DOHH2 (cell line): ENCODE measurements around the gene DEDD.
A peak's percentile ranks its signal among the peaks of the same experiment; 100 is the strongest.

Experiments
- H3F3A ChIP-seq: fragments of 200-600 bp; sonication (generic), shearing (Covaris generic); 2 replicates; pipeline ENCODE4 v1.6.0; 2016; ENCODE audit warnings: antibody characterized with exemption, mild to moderate bottlenecking; ENCODE audit not compliant: control insufficient read depth, insufficient read depth
- H3K27ac ChIP-seq: fragments of 200-600 bp; sonication (generic); 2 replicates; pipeline ENCODE4 v1.5.1; 2014; ENCODE audit warnings: low read depth, mild to moderate bottlenecking, low read length, moderate library complexity
- H3K27me3 ChIP-seq: fragments of 200-600 bp; sonication (generic); 2 replicates; pipeline ENCODE4 v1.6.1; 2014; ENCODE audit warnings: mild to moderate bottlenecking, low read length, mixed read lengths; ENCODE audit not compliant: control insufficient read depth
- H3K36me3 ChIP-seq: fragments of 200-600 bp; sonication (generic); 2 replicates; pipeline ENCODE4 v1.6.1; 2014; ENCODE audit warnings: mild to moderate bottlenecking, low read length, moderate library complexity, mixed read lengths; ENCODE audit not compliant: control insufficient read depth
- H3K4me1 ChIP-seq: fragments of 200-600 bp; sonication (generic); 2 replicates; pipeline ENCODE4 v1.6.1; 2014; ENCODE audit warnings: mild to moderate bottlenecking, low read length, mixed read lengths; ENCODE audit not compliant: control insufficient read depth
- H3K4me2 ChIP-seq: fragments of 200-600 bp; sonication (generic); 2 replicates; pipeline ENCODE4 v1.6.0; 2014; ENCODE audit warnings: mild to moderate bottlenecking, low read length, moderate library complexity
- H3K4me3 ChIP-seq: fragments of 200-600 bp; sonication (generic); 2 replicates; pipeline ENCODE4 v1.5.1; 2014; ENCODE audit warnings: mild to moderate bottlenecking, low read length, mixed read lengths
- H3K79me2 ChIP-seq: fragments of 200-600 bp; sonication (generic); 2 replicates; pipeline ENCODE4 v1.6.1; 2014; ENCODE audit warnings: mild to moderate bottlenecking, low read length, mixed read lengths; ENCODE audit not compliant: control insufficient read depth
- H3K9me2 ChIP-seq: fragments of 200-600 bp; sonication (generic); replicated peaks from 2 replicates; pipeline ENCODE4 v1.6.1; 2014; ENCODE audit warnings: mild to moderate bottlenecking, low read length, mixed read lengths; ENCODE audit not compliant: control insufficient read depth
- H3K9me3 ChIP-seq: fragments of 200-600 bp; sonication (generic); 2 replicates; pipeline ENCODE4 v1.6.1; 2014; ENCODE audit warnings: antibody characterized with exemption, low read length, mixed read lengths; ENCODE audit not compliant: control insufficient read depth, insufficient read depth
- H4K20me1 ChIP-seq: fragments of 200-600 bp; sonication (generic); 2 replicates; pipeline ENCODE4 v1.6.0; 2014; ENCODE audit warnings: low read depth, mild to moderate bottlenecking, antibody characterized with exemption, low read length, moderate library complexity; ENCODE audit not compliant: control insufficient read depth, insufficient read depth
- EZH2phosphoT487 ChIP-seq: fragments of 200-600 bp; sonication (generic); IDR thresholded peaks from 2 replicates; pipeline ENCODE4 v1.6.1; 2017; ENCODE audit warnings: borderline replicate concordance, mild to moderate bottlenecking, antibody characterized with exemption, low read length, moderate library complexity, mixed read lengths
- TF ChIP-seq, protein P1 (sequence below): fragments of 200-600 bp; sonication (generic); IDR thresholded peaks from one replicate; pipeline ENCODE4 v1.5.1; 2014; ENCODE audit warnings: antibody characterized with exemption, mild to moderate bottlenecking, low read depth, low read length; ENCODE audit not compliant: poor library complexity, severe bottlenecking

Gene DEDD

DNA sequence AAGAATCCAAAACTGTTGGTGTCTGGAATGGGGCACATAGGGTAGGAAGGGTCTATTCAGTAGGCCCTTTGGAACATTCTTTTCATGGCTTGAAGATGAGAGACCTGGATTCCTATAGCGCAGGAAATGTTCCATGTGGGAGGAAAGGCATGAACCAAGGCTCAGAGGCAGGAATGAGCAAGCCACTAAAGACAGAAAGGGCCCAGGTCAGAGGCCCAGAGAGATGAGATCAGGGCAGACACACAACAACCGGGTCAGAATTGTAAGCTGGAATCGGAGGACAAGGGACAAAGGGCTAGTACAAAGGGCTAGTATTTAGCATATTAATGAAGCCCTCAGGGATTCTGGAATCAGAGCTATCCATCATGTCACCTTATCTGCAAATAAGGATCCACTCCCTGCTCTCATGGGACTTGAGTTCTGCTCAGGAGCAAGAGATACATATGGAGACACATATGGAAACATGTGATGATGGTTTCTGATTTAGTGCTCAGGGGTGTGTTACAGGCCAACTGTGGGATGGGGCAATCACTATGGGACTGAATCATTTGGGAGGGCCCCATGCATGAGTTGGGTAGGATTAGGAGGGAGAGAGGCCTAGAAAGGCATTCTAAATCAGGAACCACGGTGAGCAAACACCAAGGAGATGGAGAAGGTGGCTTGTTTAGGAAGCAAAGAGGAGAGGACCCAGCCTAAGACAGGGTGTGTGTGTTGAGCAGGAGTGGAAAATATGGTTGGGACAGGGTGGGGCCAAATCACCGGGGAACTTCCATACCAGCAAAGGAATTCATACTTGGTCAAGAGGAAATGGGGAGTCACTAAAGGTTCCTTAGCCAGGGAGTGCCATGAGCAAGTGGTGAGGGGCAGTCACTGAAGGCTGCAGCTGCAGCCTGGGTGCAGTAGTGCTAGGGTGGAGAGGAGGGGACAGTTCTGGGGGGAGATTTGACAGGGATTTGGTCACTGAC, 51.7 kb downstream of the DEDD start:
- Histone ChIP-seq H3K4me3 (no peak overlapping the region), H3K27me3 (no peaks in the 10 kb centered on the region; the same call in 1 of the 2 replicates), H3K9me2 (no peaks in the 10 kb centered on the region), H4K20me1 (no peaks in the 10 kb centered on the region), H3K4me1 (no peaks in the 10 kb centered on the region), H3K9me3 (no peaks in the 10 kb centered on the region), H3K4me2 (no peak overlapping the region), H3K79me2 (no peaks in the 10 kb centered on the region), H3F3A (no peaks in the 10 kb centered on the region), H3K36me3 (no peaks in the 10 kb centered on the region), H3K27ac (no peak overlapping the region)
- TF ChIP-seq, protein P1, sequence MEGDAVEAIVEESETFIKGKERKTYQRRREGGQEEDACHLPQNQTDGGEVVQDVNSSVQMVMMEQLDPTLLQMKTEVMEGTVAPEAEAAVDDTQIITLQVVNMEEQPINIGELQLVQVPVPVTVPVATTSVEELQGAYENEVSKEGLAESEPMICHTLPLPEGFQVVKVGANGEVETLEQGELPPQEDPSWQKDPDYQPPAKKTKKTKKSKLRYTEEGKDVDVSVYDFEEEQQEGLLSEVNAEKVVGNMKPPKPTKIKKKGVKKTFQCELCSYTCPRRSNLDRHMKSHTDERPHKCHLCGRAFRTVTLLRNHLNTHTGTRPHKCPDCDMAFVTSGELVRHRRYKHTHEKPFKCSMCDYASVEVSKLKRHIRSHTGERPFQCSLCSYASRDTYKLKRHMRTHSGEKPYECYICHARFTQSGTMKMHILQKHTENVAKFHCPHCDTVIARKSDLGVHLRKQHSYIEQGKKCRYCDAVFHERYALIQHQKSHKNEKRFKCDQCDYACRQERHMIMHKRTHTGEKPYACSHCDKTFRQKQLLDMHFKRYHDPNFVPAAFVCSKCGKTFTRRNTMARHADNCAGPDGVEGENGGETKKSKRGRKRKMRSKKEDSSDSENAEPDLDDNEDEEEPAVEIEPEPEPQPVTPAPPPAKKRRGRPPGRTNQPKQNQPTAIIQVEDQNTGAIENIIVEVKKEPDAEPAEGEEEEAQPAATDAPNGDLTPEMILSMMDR: no peak
- TF ChIP-seq EZH2phosphoT487: no peak

DNA sequence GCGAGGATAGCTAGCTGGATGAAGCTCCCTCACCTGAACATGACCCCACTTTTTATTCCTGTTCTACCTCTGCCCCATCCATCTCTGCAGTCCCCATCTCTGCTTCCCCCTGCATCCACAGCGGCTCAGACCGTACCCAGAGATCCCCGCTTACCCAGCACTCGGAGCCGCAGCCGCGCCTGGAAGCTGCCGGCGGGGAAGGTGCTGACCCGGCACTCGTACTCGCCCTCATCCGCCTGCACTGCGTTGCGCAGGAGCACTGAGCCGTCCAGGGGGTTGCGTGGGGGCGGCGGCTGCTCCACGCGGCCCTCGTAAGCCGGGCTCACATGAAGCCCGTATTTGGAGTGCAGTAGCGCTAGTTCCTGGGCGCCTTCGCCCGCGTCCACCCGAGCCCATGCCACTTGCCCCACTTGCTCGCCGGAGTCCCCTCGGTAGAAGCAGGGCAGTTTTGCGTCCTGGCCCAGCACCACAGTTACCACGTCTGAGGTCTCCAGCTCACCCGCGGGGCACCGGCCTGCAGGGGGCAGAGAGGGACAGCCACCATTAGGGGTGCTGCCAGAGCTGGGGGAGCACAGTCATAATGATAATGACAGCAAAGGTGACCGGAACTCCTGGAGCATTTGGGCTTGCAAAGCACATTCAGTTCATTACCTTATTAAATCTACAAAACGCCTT, 52.9 kb downstream of the DEDD start:
- Histone ChIP-seq H3K27ac (no peak overlapping the region), H4K20me1 (no peaks in the 10 kb centered on the region), H3K9me2 (no peaks in the 10 kb centered on the region), H3K4me1 (no peaks in the 10 kb centered on the region), H3K27me3 (no peaks in the 10 kb centered on the region; the same call in 1 of the 2 replicates), H3K4me3 (no peak overlapping the region), H3K9me3 (no peaks in the 10 kb centered on the region), H3K4me2 (no peak overlapping the region), H3K79me2 (no peaks in the 10 kb centered on the region), H3F3A (no peaks in the 10 kb centered on the region), H3K36me3 (no peaks in the 10 kb centered on the region)
- no peak for TF ChIP-seq EZH2phosphoT487
- TF ChIP-seq, protein P1: peak; percentile 36

DNA sequence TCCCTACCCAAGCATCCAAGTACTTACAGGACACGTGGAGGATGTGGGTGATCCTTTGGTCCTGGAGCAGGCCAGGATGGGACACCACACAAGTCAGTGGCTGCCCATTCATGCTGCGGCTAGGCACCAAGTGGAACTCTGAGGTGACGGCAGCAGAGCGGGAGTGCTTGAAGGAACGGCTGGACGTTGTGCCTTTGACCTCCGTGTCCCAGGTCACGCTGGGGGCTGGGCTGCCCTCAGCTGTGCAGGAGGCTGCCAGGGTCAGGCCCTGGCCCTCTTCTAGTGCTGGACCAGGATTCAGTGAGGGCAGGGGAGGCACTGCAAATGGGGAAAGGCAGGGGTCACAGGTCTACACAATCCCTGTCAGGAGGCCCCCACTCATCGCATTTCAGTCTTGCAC, 55.0 kb downstream of the DEDD start:
- Histone ChIP-seq H3K9me2 (no peaks in the 10 kb centered on the region), H3K27me3 (no peaks in the 10 kb centered on the region; the same call in 1 of the 2 replicates), H3K4me2 (no peak overlapping the region), H3K4me3 (no peak overlapping the region), H3K36me3 (no peaks in the 10 kb centered on the region), H3K4me1 (no peaks in the 10 kb centered on the region), H3K27ac (no peak overlapping the region), H3K79me2 (no peaks in the 10 kb centered on the region), H4K20me1 (no peaks in the 10 kb centered on the region), H3F3A (no peaks in the 10 kb centered on the region), H3K9me3 (no peaks in the 10 kb centered on the region)
- TF ChIP-seq, protein P1: no peak
- TF ChIP-seq EZH2phosphoT487: no peak
